GM21786 (cell line): ENCODE results near the gene WBP1.
"Not testable (repeated sequence)": the region's sequence is repeated elsewhere in the genome, so short reads cannot be mapped to it uniquely, and the experiment has no call there.

ENCODE experiments used
- ATAC-seq: cut with Tn5 transposase; IDR thresholded peaks from one replicate; pipeline ENCODE4 v1.9.1; 2021; ENCODE audit not compliant: unreplicated experiment

WBP1 gene

DNA sequence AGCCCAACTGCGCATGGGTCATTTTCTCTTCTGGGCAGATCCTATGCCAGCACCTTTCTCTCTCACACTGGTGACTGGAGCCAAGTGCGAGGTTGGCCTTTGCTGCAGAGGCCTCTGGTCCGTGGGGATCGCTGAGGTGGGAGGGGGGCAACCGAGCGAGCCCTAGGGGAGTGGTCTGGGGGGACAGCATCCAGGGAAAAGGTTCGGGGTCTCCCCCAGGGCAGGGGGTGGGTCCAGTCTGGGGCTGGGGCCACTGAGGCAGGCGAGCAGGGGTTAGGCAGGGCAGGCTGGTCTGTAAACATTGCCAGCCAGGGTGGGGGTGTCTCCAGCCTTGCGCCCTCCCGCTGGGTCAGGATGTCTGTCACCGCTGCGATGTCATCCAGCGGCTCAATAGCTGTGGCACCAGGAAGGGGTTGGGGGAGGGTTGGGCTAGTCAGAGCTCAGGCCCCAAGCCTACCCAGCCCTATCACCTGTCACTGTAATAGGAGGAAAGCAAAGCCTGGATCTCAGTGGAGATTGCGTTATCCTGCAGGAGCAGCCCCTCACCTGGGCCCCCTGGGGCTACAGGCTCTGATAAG is 32.0 kb upstream of the WBP1 start:
- ATAC-seq = no peak

DNA sequence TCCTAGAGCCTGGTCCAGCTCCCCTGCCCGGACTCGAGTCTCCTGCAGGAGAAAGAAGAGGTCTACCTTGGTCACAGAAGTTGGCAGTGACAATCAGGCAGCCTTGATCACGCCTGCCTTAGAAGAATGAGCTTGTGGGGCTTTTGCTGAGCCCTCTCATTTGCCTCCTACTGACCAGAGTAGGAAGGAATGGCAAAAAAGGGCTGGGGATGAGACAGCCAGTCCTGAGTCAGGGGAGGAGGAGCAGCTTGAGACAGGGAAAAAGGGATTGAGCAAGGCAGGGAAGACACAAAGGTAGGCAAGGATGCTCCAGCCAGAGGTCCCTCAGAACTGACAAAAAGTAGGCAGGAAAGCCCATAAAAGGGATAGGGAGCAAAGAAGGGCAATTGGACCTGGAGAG is 30.7 kb upstream of the WBP1 start:
- ATAC-seq = no peak

DNA sequence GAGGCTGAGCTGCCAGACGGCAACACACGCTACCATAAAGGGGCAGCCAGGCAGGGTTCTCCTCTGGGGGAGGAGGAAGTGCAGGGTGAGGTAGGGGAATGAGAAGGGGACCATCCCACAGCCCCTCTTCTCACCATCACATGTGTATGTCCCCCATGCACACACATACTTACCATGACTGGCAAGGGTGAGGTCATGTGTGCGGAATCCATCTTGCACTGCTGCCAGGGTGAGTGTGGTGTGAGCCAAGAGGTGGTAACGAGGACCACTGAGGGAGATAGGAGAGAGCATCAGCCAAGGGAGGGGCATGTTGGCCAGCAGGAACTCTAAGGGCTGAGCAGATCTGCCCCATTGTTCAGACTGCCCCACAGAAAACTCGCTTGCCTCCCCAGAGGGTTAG is 29.6 kb upstream of the WBP1 start:
- no peak for ATAC-seq

DNA sequence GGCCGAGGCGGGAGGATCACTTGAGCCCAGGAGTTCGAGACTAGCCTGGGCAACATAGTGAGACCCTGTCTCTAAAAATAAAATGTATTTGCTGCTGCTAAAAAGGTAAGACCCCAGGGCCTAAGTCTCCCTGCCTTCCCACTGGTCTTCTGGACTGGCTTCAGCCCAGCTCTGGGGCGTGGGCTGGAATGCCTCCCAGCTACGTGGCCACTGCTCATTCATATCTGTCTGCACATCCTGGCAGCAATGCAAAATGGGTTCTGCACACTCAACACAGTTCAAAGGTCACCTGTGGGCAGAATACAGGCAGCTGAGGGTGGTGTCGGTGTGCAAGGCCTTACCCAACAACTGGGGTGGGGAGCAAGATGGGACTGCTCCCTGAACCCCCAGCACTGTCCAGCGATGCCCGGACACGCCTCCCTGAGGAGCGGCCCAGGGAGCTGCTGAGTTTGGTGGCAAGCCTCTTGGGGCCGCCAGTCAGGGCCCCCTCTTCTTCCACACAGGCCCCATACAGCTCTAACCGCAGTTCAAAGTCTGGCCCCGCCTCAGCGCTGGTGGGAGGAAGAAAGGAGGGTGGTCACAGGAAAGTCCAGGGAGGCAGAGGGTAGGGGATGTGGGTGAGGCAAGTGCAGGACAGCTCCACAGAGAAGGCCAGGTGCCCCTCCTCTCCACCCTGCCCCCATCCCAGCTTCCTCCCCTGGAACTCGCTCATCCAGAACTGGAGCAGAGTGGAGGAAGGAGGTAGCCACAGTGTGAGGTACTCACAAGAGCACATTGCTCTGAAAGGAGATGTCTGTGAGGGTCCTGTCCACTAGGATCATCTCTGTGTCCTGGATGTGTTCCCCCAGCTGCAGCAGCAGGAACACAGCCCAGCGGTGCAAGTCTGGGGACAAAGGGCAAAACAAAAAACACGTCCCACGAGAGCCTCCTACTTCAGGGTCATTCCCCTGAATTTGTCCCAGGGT is 28.5 kb upstream of the WBP1 start:
- no peak for ATAC-seq

DNA sequence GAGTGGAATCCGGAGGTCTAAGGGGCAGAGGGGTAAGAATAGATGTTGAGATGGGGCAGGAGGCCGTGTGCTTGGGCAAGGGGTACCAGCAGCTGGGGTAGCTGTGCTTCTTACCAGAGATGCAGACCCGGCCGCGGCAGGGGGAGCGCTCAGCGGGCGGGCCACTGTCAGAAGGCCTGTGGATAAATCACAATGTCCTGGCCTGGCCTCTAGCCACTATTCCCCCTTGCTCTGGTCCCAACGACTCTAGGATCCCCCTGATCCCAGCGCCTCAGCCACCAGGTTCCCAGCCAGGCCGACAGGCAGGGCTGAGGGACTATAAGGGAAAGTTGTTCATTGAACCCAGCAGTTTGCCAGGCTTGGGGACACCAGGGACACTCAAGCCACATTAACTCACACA is 27.7 kb upstream of the WBP1 start:
- no peak for ATAC-seq

DNA sequence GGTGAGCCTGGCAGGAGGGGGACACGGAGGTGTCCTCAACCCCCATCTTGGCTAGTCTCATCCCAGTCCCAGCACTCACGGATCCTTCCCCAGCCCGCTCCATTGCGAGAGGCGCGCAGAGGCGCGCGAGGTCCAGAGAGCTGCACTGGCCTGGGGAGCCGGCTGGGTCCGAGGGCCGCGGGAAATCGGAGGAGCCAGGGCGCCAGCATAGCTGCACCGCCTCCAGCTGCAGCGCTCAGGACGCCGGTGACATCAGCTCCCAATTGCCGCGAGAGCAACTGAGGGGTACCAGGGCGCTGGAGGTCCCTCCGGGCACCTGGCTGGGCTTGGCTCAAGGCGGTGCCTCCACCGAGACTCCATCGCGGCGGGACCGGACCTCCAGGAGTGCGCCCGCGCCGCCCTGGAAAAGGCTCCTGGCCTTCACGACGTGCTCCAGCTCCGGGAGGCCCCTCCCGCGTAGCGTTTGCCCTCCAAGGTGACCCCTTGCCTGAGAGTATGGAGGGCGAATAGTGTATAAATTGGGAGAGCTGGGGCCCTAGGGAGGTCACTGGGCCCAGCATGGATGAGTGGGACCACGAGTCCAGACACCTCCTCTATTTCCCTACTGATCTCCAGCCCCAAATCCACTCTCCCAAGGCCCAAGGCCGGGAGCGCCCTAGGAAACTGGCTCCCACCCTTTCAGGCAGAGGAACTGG is 22.0 kb upstream of the WBP1 start:
- no peak for ATAC-seq

- ATAC-seq = no peak
Observed at GRCh38 chr2:74436848-74437695, 21.2 kb upstream of the WBP1 start.

DNA sequence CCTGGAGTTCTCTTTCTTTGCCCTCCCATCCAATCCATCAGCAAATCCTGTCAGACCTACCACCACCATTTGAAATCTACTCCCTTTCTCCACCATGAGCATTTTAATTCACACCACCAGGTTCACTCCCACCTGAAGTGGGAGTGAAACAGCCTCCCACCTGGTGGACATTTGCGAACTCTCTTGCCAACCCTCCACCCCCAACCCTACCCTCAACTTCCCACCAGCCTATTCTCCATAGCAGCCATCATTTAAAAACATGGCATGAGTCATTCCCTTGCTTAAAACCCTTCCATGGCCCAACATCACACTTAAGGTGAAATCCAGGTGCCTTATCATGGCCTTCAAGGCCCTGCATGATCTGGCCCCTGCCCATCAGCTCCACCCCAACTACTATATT is 20.0 kb upstream of the WBP1 start:
- no peak for ATAC-seq

- no peak for ATAC-seq
Observed at GRCh38 chr2:74439373-74439772, 18.9 kb upstream of the WBP1 start.

DNA sequence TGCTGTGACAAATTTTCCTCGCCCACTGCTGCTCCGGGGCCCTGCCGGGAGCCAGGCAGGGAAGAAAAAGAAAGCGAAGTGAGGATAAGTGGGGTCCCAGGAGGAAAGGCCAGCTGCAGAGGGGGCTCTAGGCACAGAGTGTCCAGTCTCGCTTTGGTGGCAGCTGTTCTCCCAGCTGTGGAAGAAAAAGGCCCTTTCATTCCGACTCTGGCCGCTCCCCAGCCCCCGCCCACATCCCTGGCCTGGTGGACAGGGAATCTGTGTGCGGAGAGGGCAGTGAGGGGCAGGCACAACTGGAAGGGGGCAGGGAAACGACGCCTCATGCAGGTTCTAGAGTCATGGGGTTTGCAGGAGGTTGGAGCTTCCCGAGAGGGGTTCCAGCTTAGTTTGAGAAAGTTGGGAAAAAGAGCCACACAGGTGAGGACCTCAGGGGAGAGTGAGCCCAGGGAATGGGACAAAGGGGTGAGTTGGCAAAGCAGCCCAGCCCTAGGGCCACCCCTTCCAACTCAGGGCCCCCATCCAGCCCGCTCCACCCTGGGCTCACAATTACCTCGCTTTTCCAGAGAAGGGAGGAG is 18.3 kb upstream of the WBP1 start:
- no peak for ATAC-seq

- ATAC-seq = peak; percentile 85
Observed at GRCh38 chr2:74440378-74441169, 17.7 kb upstream of the WBP1 start.

DNA sequence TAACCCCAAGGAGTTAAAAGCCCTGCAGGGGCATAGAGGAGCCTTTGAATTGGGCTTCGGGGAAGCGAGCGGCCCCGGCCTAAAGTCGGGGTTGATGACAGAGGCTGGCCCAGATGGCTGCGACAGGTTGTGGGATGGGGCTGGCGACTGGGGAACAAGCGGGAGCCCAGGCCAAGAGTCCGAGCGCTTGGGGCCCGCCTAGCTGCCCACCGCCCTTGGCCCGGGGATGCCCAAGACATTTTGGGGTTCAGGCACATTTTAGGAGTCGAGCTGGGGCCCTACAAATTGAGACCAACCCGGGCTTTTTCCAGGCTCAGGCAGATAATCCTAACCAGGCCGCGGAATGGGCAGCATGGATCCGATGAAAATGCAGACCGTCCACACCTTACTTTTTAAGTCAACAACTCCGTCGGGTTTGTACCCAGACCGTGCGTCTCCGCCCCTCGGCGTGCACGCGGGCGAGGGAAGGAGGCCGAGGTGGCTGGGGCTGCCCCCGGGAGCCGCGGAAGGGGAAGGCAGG is 17.0 kb upstream of the WBP1 start:
- no peak for ATAC-seq

DNA sequence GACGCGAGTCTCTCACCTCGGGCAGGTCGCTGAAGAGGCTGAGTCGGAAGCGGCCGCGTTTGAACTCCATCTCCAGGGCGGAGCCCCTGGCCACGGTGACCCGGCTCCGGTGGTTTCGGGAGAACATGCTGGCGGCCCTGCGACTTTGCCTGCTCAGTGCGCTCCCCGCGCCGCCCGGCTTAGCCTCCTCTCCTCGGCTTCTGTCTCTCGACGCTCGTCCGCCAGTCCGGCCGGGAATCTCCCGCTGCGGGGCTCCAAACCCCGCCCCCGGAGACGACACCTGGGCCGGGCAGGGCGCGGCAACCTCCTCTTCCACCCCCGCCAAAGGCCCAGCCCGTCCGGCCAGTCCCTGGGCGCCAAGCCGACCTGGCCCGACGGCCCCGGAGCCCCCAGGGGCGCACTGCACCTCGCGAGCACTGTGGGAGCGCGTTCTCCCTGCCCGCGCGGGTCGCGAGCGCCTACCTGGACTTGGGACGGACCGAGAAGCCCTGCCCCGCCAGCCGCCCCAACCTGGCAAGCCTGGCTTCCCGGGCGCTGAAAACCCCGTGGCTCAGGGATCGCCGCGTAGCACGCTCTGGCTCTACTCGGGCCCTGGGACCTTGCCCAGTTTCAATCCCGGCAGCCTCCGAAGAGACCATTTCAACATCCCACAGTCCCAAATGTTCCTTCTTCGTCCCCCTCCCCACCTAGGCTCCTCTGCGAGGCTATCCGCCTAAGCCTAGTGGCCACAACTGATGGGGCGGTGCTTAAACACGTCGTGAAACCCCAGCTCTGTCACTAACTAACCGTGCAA is 16.4 kb upstream of the WBP1 start, which contains the start of gene RTKN:
Gene RTKN, minus strand, starts transcription at position 248 of the 793 bp plus-strand sequence. Its CDS starts 121 bp downstream, at position 127.
- no peak for ATAC-seq

- not testable (repeated sequence) for ATAC-seq
Observed at GRCh38 chr2:74442483-74443297, 15.5 kb upstream of the WBP1 start.

- ATAC-seq = no peak
Observed at GRCh38 chr2:74444498-74445318, 13.5 kb upstream of the WBP1 start.

GRCh38 chr2:74447230-74447999 is 10.8 kb upstream of the WBP1 start:
- ATAC-seq = no peak
